Suprapubic skin (tissue), 4 donors: ENCODE measurements around the gene WFIKKN1.

Source experiments
- POLR2A ChIP-seq, 2 donors: fragments of 450-650 bp; IDR thresholded peaks; one replicate each; pipeline ENCODE4 v1.6.1; 2017; ENCODE audit warnings: antibody characterized with exemption in 2 of 2, mild to moderate bottlenecking in 2 of 2, moderate library complexity in 2 of 2
- POLR2AphosphoS5 ChIP-seq, 3 donors: sonication (generic); formaldehyde crosslinking; IDR thresholded peaks; one replicate each; pipeline ENCODE4 v1.6.1; 2017; ENCODE audit warnings: antibody characterized with exemption in 3 of 3
- TF ChIP-seq, protein P1 (sequence below), 2 donors: fragments of 200-600 bp in 1 of 2; fragments of 450-650 bp in 1 of 2; sonication (generic) in 1 of 2; IDR thresholded peaks; one replicate each; pipeline ENCODE4 v1.5.1; 2016 to 2019; ENCODE audit warnings: antibody characterized with exemption in 2 of 2, mild to moderate bottlenecking in 1 of 2, moderate library complexity in 1 of 2

DNA sequence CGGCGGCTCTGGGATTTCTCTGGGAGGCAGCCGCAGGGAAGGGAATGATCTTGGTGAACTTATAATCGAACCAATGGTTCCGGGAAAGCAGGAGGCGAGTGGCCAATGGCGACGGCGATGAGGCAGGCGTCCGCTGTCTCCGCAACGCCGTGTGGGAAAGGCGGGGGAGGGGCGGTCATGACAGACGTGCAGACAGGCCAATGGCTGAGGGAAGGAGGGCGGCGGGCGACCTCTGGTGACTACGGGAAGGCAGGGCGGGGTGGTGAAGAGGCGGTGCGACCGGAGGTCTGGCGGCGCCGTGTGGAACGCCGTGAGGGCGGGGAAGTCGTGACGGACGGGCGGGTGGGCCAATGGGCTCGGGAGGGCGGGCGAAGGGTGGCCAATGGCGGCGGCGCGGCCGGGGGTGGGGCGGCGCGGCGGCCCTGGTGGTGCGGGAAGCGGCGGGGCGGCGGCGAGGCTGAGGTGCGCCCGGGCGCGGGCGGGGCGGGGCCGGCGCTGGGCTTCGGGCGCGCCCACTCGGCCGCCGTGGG, 41.1 kb upstream of the WFIKKN1 start, which contains the start of gene RAB40C:
- TF ChIP-seq, protein P1, sequence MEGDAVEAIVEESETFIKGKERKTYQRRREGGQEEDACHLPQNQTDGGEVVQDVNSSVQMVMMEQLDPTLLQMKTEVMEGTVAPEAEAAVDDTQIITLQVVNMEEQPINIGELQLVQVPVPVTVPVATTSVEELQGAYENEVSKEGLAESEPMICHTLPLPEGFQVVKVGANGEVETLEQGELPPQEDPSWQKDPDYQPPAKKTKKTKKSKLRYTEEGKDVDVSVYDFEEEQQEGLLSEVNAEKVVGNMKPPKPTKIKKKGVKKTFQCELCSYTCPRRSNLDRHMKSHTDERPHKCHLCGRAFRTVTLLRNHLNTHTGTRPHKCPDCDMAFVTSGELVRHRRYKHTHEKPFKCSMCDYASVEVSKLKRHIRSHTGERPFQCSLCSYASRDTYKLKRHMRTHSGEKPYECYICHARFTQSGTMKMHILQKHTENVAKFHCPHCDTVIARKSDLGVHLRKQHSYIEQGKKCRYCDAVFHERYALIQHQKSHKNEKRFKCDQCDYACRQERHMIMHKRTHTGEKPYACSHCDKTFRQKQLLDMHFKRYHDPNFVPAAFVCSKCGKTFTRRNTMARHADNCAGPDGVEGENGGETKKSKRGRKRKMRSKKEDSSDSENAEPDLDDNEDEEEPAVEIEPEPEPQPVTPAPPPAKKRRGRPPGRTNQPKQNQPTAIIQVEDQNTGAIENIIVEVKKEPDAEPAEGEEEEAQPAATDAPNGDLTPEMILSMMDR (IDR thresholded peaks at IDR 0.05), result peak in 1 of 2 donors; percentile 21
- TF ChIP-seq POLR2AphosphoS5 (IDR thresholded peaks at IDR 0.05), result peak; percentile 17 to 78 (median 18)
- no peak for TF ChIP-seq POLR2A (IDR thresholded peaks at IDR 0.05)
